Keratinocyte (primary cell): Measurements from ENCODE around the gene PARK7. TPM values are rescaled to one million over a fixed set of nuclear protein-coding genes. Genes with fewer than 3 reads are reported as not detected.

ENCODE experiments used
- DNase-seq: peaks from one replicate; pipeline ENCODE4 v3.0.0-alpha.2; 2011; ENCODE audit warnings: low read depth, missing footprints, low spot score
- FAIRE-seq: peaks from 2 replicates; lab custom pipeline; 2011; peaks lifted over from hg19 to GRCh38; lab: Jason Lieb, UNC
- H2AFZ ChIP-seq: 2 replicates; pipeline ENCODE4 v1.6.0; 2012; ENCODE audit warnings: low read length, control low read depth, inconsistent platforms; ENCODE audit not compliant: control insufficient read depth
- H3K27ac ChIP-seq: 2 replicates; pipeline ENCODE4 v1.5.1; 2011; ENCODE audit warnings: low read length; ENCODE audit not compliant: control insufficient read depth, insufficient read depth
- H3K27me3 ChIP-seq: 3 replicates; pipeline ENCODE4 v1.6.0; 2011; ENCODE audit warnings: low read length; ENCODE audit not compliant: control insufficient read depth, insufficient read depth; ENCODE audit errors: extremely low read depth
- H3K36me3 ChIP-seq, 2 experiments: 2 replicates in 1 of 2; 3 replicates in 1 of 2; pipeline ENCODE4 v1.5.1; 2011; ENCODE audit warnings: low read length in 2 of 2, mild to moderate bottlenecking in 1 of 2; ENCODE audit not compliant: control insufficient read depth in 2 of 2, insufficient read depth in 2 of 2; ENCODE audit errors: extremely low read depth in 1 of 2
- H3K4me1 ChIP-seq: 3 replicates; pipeline ENCODE4 v1.5.1; 2011; ENCODE audit warnings: low read length; ENCODE audit not compliant: control insufficient read depth, insufficient read depth; ENCODE audit errors: extremely low read depth
- H3K4me2 ChIP-seq: 3 replicates; pipeline ENCODE4 v1.6.0; 2011; ENCODE audit warnings: low read depth, low read length; ENCODE audit not compliant: control insufficient read depth, insufficient read depth; ENCODE audit errors: extremely low read depth
- H3K4me3 ChIP-seq, 3 experiments: fragments of 200-600 bp in 1 of 3; sonication (generic) in 1 of 3; 2 replicates in 2 of 3; 3 replicates in 1 of 3; pipeline ENCODE4 v1.5.1; 2011 to 2016; ENCODE audit warnings: low read length in 3 of 3, mild to moderate bottlenecking in 3 of 3, control low read depth in 2 of 3, inconsistent platforms in 1 of 3, low read depth in 1 of 3, mixed read lengths in 1 of 3, mixed run types in 1 of 3, moderate library complexity in 1 of 3; ENCODE audit not compliant: control insufficient read depth in 2 of 3, insufficient read depth in 2 of 3; ENCODE audit errors: extremely low read depth in 1 of 3
- H3K79me2 ChIP-seq: 2 replicates; pipeline ENCODE4 v1.6.0; 2012; ENCODE audit warnings: low read length; ENCODE audit not compliant: control insufficient read depth, insufficient read depth
- H3K9ac ChIP-seq: 3 replicates; pipeline ENCODE4 v1.6.0; 2011; ENCODE audit warnings: low read length; ENCODE audit not compliant: control insufficient read depth, insufficient read depth; ENCODE audit errors: extremely low read depth
- H3K9me1 ChIP-seq: 3 replicates; pipeline ENCODE4 v1.6.0; 2011; ENCODE audit warnings: low read length; ENCODE audit not compliant: control insufficient read depth, insufficient read depth; ENCODE audit errors: extremely low read depth
- H3K9me3 ChIP-seq: 2 replicates; pipeline ENCODE4 v1.5.1; 2012; ENCODE audit warnings: low read depth, low read length; ENCODE audit not compliant: control insufficient read depth
- H4K20me1 ChIP-seq: 3 replicates; pipeline ENCODE4 v1.6.0; 2011; ENCODE audit warnings: low read length; ENCODE audit not compliant: control insufficient read depth, insufficient read depth; ENCODE audit errors: extremely low read depth
- EZH2 ChIP-seq: IDR thresholded peaks from one replicate; pipeline ENCODE4 v1.6.1; 2012; ENCODE audit warnings: inconsistent platforms, mild to moderate bottlenecking, low read length, moderate library complexity
- dilution Hi-C: fragments of 300-500 bp; cut with MboI; formaldehyde crosslinking; loops from one replicate; pipeline ENCODE4 v1.7.0; 2020; ENCODE audit warnings: low sequenced_read_pairs; ENCODE audit not compliant: extremely low pct_ligation_motif_present
- polyA plus RNA-seq, 5 experiments: library from polyadenylated mRNA; depleted of rRNA in 3 of 5; stranded (reverse) in 3 of 5; stranded (forward) in 1 of 5; unstranded in 1 of 5; fragments of >200 nt; gene quantifications; 1 replicate in 1 of 5; 2 replicates in 3 of 5; 3 replicates in 1 of 5; pipeline versions ENCODE4 v1.2.1 to v1.2.3, GENCODE V29; 2011 to 2012; ENCODE audit warnings: missing spikeins in 2 of 5, low read depth in 1 of 5, low replicate concordance in 1 of 5
- TF ChIP-seq, protein P1 (sequence below), 3 experiments: IDR thresholded peaks in 1 of 3; conservative IDR thresholded peaks in 1 of 3; optimal IDR thresholded peaks in 1 of 3; 2 replicates in 2 of 3; 3 replicates in 1 of 3; pipeline versions ENCODE3 to v1.5.1; 2011; ENCODE audit warnings: low read length in 3 of 3, mild to moderate bottlenecking in 3 of 3, moderate library complexity in 2 of 3, control low read depth in 1 of 3, inconsistent platforms in 1 of 3; ENCODE audit not compliant: insufficient read depth in 2 of 3; ENCODE audit errors: extremely low read depth in 1 of 3

Gene PARK7
- polyA plus RNA-seq, 1 donor (not counting 4 experiments of a cell fraction or from before 2014, with no cell fraction given) = 502 TPM

DNA sequence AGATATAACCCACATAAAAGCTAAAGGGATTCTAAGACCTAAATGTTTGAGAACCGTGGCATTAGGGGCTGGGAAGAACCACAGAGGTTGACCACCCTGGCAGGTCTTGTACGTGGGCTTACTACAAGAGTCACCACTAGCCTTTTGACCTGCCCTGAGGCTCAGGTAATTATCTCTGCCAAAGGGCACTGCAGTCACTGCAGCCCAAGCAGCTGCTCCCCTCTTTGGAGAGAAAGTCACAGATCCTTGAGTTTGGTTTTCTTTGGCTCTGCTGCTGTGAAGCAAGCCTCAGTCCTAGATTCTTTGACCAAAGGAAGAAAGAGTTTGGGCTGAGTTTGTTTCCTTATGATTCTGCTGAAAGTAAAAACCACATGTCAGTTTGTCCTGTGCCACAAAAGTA, 11.6 kb downstream of the PARK7 start:
- Histone ChIP-seq H3K4me3 (no peak overlapping the region), H3K79me2 (peaks cover 27% of the 10 kb centered on the region), H3K4me1 (no peaks in the 10 kb centered on the region), H3K36me3 (peaks cover 15 to 26% of the 10 kb centered on the region in 2 experiments), H3K9ac (no peak overlapping the region), H3K4me2 (no peak overlapping the region), H2AFZ (no peak overlapping the region), H3K27me3 (no peaks in the 10 kb centered on the region), H3K9me3 (no peaks in the 10 kb centered on the region), H4K20me1 (no peaks in the 10 kb centered on the region), H3K9me1 (no peaks in the 10 kb centered on the region), H3K27ac (no peak overlapping the region)
- DNase-seq (no peak), FAIRE-seq (no peak)
- TF ChIP-seq, protein P1, sequence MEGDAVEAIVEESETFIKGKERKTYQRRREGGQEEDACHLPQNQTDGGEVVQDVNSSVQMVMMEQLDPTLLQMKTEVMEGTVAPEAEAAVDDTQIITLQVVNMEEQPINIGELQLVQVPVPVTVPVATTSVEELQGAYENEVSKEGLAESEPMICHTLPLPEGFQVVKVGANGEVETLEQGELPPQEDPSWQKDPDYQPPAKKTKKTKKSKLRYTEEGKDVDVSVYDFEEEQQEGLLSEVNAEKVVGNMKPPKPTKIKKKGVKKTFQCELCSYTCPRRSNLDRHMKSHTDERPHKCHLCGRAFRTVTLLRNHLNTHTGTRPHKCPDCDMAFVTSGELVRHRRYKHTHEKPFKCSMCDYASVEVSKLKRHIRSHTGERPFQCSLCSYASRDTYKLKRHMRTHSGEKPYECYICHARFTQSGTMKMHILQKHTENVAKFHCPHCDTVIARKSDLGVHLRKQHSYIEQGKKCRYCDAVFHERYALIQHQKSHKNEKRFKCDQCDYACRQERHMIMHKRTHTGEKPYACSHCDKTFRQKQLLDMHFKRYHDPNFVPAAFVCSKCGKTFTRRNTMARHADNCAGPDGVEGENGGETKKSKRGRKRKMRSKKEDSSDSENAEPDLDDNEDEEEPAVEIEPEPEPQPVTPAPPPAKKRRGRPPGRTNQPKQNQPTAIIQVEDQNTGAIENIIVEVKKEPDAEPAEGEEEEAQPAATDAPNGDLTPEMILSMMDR (optimal IDR thresholded peaks at IDR 0.05 in 1 of 3, IDR thresholded peaks at IDR 0.05 in 1 of 3, conservative IDR thresholded peaks at IDR 0.05 in 1 of 3; ENCODE audit: extremely low read depth in 1 of 3, insufficient read depth in 2 of 3, low read length in 3 of 3) = no peak
- no peak for TF ChIP-seq EZH2
- dilution Hi-C loops = no loop called here

DNA sequence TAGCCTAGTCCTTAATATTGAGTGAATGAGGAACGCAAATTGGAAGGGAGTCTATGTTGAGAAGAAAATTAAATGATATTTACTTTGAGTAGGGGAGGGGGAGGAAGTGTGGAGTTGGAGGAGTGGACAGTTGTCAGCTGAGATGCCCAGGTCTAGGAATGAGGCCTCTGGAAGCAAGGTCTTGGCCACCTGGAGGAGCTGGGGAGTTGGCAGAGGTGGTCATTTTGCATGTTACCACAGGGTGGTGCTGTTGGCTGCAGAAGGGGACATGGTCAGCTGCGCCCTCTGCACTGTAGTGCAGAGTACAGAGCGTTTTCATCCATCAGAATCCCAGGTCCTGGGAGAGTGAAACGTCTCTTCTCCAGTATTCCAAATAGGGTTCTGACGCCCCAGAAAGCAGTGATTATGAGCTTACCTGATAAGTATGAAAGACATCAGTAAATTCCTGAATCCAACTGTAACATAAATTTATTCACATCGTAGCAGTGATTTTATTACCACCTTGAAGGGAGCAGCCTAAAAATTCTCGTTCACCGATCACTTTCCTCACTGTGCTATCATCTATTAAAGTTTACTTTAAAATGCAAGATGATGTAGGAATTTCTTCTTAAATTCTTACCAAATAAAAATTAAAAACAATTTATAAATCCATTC, 13.8 kb downstream of the PARK7 start:
- peak; percentile 96 for FAIRE-seq
- Histone ChIP-seq H3K79me2 (peaks cover 23% of the 10 kb centered on the region), H3K9me3 (no peaks in the 10 kb centered on the region), H3K4me2 (no peak overlapping the region), H3K27me3 (no peaks in the 10 kb centered on the region), H3K4me3 (no peak overlapping the region), H3K9me1 (no peaks in the 10 kb centered on the region), H2AFZ (no peak overlapping the region), H4K20me1 (no peaks in the 10 kb centered on the region), H3K4me1 (no peaks in the 10 kb centered on the region), H3K36me3 (peaks cover 20 to 32% of the 10 kb centered on the region in 2 experiments), H3K27ac (no peak overlapping the region), H3K9ac (no peak overlapping the region)
- dilution Hi-C loops = no loop called here
- TF ChIP-seq, protein P1 (optimal IDR thresholded peaks at IDR 0.05 in 1 of 3, IDR thresholded peaks at IDR 0.05 in 1 of 3, conservative IDR thresholded peaks at IDR 0.05 in 1 of 3; ENCODE audit: extremely low read depth in 1 of 3, insufficient read depth in 2 of 3, low read length in 3 of 3) = peak; percentile 98 to 99 (median 98)
- TF ChIP-seq EZH2 = no peak
- peak; percentile 40 for DNase-seq
